Thoracic aorta (tissue), 2 donors: Measurements from ENCODE around the gene TECPR2. TPM values are rescaled to one million over a fixed set of nuclear protein-coding genes. Genes with fewer than 3 reads are reported as not detected.
A peak's percentile ranks its signal among the peaks of the same experiment; 100 is the strongest.

Experiments
- ATAC-seq: fragments of 150-250 bp; one replicate; pipeline ENCODE4 v1.8.0; 2017; ENCODE audit warnings: low read depth; ENCODE audit not compliant: insufficient number of reproducible peaks, low FRiP score
- DNase-seq: peaks from one replicate; pipeline ENCODE4 v3.0.0-alpha.2; 2020; ENCODE audit warnings: low spot score
- H3K27ac ChIP-seq, 2 donors: fragments of 200-600 bp; sonication (generic); 1 replicate in 1 of 2; 2 replicates in 1 of 2; pipeline ENCODE4 v1.5.1; 2016; ENCODE audit warnings: mild to moderate bottlenecking in 2 of 2, moderate library complexity in 2 of 2
- H3K27me3 ChIP-seq: fragments of 200-600 bp; sonication (generic); replicated peaks from 2 replicates; pipeline ENCODE4 v1.6.0; 2016; ENCODE audit warnings: mild to moderate bottlenecking; ENCODE audit not compliant: insufficient read depth
- H3K36me3 ChIP-seq: fragments of 200-600 bp; sonication (generic); one replicate; pipeline ENCODE4 v1.5.1; 2016
- H3K4me1 ChIP-seq, 2 donors: fragments of 200-600 bp; sonication (generic); 1 replicate in 1 of 2; 2 replicates in 1 of 2; pipeline versions ENCODE4 v1.5.1 to v1.6.0; 2016; ENCODE audit warnings: low read depth in 2 of 2, mild to moderate bottlenecking in 1 of 2; ENCODE audit not compliant: control insufficient read depth in 1 of 2
- H3K4me3 ChIP-seq: fragments of 200-600 bp; sonication (generic); 2 replicates; pipeline ENCODE4 v1.5.1; 2016; ENCODE audit warnings: mild to moderate bottlenecking
- H3K9me3 ChIP-seq: fragments of 200-600 bp; sonication (generic); 2 replicates; pipeline ENCODE4 v1.5.1; 2016
- CTCF ChIP-seq: fragments of 200-600 bp; sonication (generic); IDR thresholded peaks from one replicate; pipeline ENCODE4 v1.5.1; 2019; ENCODE audit warnings: antibody characterized with exemption
- total RNA-seq, 2 donors: library from RNA; depleted of rRNA; stranded (reverse); fragments of >200 nt; gene quantifications; one replicate each; pipeline versions ENCODE4 v1.1.0 to v1.2.3, GENCODE V29; 2016

Gene TECPR2
- total RNA-seq, 2 donors from 2014 or later: 36.5 to 41.3 TPM

GRCh38 chr14:102498678-102499265, 136.0 kb downstream of the TECPR2 start:
- H3K36me3 ChIP-seq: peaks cover 10% of the 10 kb centered on the region
- no peak for ATAC-seq
- H3K27me3 ChIP-seq: no peaks in the 10 kb centered on the region
- no peaks in the 10 kb centered on the region for H3K9me3 ChIP-seq
- H3K27ac ChIP-seq: no peak overlapping the region
- no peak overlapping the region for H3K4me3 ChIP-seq
- DNase-seq: no peak
- H3K4me1 ChIP-seq: peaks cover 14 to 19% of the 10 kb centered on the region in 2 donors
- no peak for TF ChIP-seq CTCF

- Histone ChIP-seq H3K9me3 (no peaks in the 10 kb centered on the region), H3K27me3 (no peaks in the 10 kb centered on the region), H3K36me3 (peaks cover 10% of the 10 kb centered on the region), H3K27ac (peak overlapping the region; percentile 84 to 94), H3K4me1 (peaks cover 14 to 19% of the 10 kb centered on the region in 2 donors), H3K4me3 (peak overlapping the region; percentile 39)
- DNase-seq (no peak), ATAC-seq (no peak)
- TF ChIP-seq CTCF: no peak
Observed at GRCh38 chr14:102499401-102500157, 136.8 kb downstream of the TECPR2 start.

- Histone ChIP-seq H3K4me1 (peaks cover 14 to 19% of the 10 kb centered on the region in 2 donors), H3K9me3 (no peaks in the 10 kb centered on the region), H3K36me3 (peaks cover 10% of the 10 kb centered on the region), H3K4me3 (peak overlapping the region; percentile 39), H3K27ac (peak overlapping the region; percentile 84 to 94), H3K27me3 (no peaks in the 10 kb centered on the region)
- no peak for DNase-seq
- ATAC-seq: peak; percentile 58
- TF ChIP-seq CTCF: no peak
Observed at GRCh38 chr14:102500158-102500662, 137.5 kb downstream of the TECPR2 start.

DNA sequence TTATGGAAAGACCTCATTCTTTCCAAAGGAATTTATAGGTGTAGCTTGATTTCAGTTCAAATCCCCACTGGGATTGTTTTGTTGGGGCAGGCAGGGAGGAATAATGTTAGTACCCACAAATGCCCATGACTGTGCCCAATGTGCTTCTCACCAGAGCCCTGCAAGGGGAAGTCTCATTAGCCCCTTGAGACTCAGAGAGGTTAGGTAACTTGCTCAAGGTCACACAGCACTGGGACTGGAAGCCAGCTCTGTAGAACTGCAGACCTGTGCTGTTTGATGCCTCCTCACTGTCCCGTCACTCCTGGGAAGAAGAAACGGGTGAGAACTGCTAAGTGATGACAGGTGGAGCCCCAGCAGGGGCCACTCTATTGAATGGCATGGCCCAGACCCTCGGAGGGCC, 138.0 kb downstream of the TECPR2 start:
- H3K27ac ChIP-seq: peak overlapping the region; percentile 84 to 94
- H3K27me3 ChIP-seq: no peaks in the 10 kb centered on the region
- DNase-seq: no peak
- H3K9me3 ChIP-seq: no peaks in the 10 kb centered on the region
- no peak for TF ChIP-seq CTCF
- peaks cover 14 to 19% of the 10 kb centered on the region in 2 donors for H3K4me1 ChIP-seq
- peaks cover 10% of the 10 kb centered on the region for H3K36me3 ChIP-seq
- peak overlapping the region; percentile 39 for H3K4me3 ChIP-seq
- no peak for ATAC-seq

GRCh38 chr14:102501751-102502315, 139.1 kb downstream of the TECPR2 start:
- no peak for TF ChIP-seq CTCF
- H3K36me3 ChIP-seq: peaks cover 12% of the 10 kb centered on the region
- no peak for DNase-seq
- H3K4me3 ChIP-seq: no peak overlapping the region
- no peak for ATAC-seq
- H3K27me3 ChIP-seq: no peaks in the 10 kb centered on the region
- H3K9me3 ChIP-seq: no peaks in the 10 kb centered on the region
- H3K4me1 ChIP-seq: peaks cover 14 to 19% of the 10 kb centered on the region in 2 donors
- no peak overlapping the region for H3K27ac ChIP-seq
